GM18508 (cell line): ENCODE measurements around the gene MLIP.

Experiments
- ATAC-seq: cut with Tn5 transposase; IDR thresholded peaks from one replicate; pipeline ENCODE4 v1.9.1; 2021; ENCODE audit warnings: moderate number of reproducible peaks; ENCODE audit not compliant: insufficient read depth, unreplicated experiment

The MLIP gene

GRCh38 chr6:54096811-54097210, 14.4 kb upstream of the MLIP start:
- ATAC-seq, result no peak

DNA sequence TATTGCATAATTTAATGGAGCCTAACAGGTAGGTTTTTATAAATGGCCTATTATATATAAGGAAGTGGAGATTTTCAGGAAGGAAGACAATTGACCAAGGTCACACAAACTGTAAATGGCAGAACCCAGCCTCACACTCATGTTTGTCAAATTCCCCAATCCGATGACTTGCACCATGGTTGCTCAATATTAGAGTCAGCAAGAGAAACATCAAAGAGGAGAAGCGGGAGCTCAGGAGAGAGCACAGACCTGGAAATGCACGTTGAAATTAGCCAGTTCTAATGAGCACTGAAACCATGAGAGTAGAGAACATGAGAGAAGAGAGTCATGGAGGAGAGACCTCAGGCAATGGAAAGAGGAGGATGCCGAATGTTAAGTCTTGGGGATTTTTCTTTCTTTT, 13.5 kb upstream of the MLIP start:
- ATAC-seq, result no peak

- ATAC-seq, result no peak
These were observed 12.7 kb upstream of the MLIP start for GRCh38 chr6:54098450-54099044.

GRCh38 chr6:54099225-54099624, 12.0 kb upstream of the MLIP start:
- no peak for ATAC-seq

DNA sequence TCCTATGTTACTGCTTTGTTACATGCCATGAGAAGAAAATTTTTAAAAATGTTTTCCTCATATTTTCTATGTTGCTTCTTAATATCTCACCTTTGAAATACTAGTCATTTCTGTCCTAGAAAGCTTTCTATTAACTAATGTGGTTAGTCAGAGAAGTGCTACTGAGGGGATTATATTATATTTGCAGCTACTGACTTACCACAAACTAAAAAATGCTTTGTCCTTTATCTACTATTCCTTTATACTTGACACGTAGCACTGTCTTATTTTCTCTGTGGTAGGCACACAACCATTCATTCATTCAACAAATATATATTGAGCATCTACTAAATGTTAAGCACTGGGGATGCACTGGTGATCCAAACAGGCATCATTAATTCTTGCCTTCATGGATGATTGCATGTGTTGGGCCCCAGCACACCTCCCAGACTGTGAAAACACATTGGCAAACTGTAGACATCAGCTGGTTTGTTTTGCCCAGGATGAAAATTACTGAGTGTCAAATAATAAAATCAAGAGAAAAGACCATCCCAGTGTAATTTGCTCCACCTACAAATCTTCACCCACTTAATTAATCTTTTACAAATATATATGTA, 10.7 kb upstream of the MLIP start:
- ATAC-seq, result peak; percentile 98

DNA sequence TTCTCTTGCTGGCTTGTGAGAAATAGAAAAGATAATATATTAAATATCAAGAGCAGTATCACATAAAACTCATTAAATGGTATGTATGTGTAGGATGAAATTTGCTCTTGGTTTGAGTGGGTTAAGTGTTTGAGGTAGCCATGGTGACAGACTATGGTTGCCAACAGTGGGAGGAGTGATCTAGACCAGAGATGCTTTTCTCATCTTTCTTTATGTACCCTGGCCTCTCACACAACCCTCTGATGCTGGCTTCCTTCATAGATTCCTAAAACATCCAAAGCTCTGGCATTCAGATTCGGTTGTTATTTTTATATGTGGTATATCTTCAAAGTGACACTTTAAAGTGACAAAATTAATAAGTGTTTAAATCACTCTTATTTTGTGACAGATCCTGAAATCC, 9.0 kb upstream of the MLIP start:
- no peak for ATAC-seq

DNA sequence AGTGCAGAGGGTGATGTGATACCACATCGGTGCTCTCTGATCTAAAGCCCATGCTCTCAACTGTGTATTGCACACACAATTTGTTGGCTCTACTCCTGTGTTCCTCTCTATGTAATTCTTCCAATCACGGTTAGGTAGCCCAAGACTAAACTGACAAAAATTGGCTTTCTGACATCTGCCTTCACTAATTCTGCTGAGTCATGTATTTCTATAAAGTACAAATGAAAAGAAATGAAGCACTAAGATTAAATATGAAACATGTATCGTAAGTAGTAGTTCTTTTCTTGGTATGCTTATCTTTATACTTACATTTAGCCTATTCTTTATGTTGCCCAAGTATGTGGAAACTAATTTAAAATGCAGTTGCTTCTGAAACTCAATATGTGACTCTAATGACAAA, 7.7 kb upstream of the MLIP start:
- ATAC-seq, result no peak

DNA sequence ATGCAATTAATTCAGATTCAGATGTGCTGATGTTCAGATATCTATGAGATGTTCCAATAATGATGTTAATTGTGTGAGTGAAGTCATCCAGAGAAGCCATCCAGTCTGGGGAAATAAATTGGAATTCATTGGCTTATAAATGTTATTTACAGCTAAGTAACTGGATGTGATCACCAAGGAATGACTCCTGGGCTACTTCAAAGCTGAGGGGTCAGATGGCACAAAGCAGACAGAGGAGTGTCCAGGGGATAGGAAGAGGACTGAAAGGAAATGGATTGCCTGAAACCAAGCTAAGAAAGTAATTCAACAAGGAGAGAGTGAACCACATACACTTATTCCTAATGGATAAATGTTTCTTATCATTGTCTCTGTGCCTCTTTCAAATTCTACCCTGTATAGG, 4.5 kb upstream of the MLIP start:
- ATAC-seq, result no peak

DNA sequence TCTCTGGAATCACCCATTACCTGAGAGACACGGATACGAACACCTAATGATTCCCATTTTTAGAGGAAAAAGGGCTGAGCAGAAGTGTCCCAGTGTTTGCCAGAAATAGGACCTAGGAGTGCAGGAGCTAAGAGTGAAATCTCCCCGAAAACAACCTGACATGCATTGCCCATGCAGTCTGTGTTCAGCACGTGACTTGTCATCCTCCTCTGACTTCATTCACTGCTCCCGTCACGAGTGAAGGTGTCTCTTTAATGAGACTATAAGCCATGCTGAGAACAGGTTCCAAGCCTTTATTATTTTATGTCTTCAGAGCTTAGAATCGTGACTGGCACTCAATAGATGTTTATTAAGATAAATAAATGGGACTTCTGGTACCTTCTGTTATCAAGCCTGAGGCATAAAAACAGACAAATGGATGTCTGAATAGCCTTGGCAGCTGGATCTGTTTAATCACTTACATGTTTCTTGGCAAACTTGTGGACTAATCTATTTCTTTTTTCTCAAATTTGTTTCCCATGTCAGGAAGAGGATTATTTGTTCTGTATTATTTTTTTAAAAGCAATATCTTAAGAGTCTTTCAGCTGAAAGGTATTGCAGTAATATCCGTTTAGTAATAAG, 3.7 kb upstream of the MLIP start:
- ATAC-seq, result no peak

DNA sequence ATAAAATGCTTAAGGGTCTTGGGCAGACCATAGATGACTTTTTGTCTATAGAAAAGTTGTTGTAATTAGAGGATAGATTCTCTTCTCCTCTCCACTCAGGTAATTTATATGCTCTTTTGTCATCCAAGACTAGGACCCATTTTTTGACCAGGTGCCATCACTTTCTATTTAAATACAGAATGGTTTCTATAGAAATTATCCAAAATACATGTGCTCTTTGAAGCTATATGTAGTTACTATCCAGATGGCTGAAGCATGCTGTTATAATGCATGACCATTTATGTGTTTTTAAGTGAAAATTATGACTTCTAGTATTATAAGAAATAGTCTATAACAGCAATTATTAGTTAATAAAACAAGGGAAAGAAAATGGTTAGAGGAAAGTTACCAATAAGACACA, 3.0 kb upstream of the MLIP start:
- no peak for ATAC-seq

- no peak for ATAC-seq
These were observed 1.7 kb upstream of the MLIP start for GRCh38 chr6:54109586-54109985.

DNA sequence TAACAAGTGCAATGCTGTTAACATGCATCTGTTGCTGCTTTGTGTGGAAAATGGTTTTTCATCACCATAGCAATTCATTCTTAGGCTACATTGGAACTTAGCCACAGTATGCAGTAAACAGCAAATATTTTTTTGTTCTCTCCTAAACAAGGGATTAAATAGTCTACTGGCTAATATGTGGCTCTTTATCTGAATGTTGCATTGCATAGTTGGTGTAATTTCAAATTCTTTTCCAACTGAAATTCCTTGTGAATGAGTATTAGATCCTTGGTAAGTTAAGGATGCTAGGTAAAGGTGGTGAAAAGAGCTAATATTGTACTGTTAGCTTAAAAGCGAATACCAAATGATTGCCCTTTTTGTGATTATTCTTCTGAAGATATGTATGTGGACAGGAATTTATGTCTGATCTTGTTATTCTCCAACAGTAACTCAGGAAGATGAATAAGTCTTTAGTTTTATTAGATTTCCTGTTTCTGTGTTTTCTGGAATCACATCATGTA, 958 bp downstream of the MLIP start:
- no peak for ATAC-seq

DNA sequence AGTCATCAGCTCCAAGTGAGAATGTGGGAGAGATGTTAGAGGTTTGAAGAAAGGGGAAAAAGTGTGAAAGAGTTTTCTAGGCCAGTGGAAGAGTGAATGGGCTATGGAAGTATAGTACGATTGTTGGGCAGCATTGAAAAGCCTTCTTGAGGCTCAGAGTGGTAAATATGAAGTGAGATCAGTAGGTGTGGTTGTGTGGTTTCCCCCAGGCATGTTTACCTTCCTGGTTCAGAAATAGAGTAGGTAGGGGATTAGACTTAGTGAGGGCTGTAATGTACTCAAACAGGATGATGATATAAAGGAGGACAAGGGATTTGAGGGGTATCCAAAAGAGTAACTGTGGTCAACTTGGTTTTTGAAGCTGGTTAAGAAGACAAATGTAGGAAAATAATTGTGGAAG, 3.7 kb downstream of the MLIP start:
- no peak for ATAC-seq

GRCh38 chr6:54115966-54116365, 4.7 kb downstream of the MLIP start:
- ATAC-seq, result no peak

- ATAC-seq, result no peak
These were observed 6.9 kb downstream of the MLIP start for GRCh38 chr6:54118117-54118516.

GRCh38 chr6:54125493-54125892, 14.2 kb downstream of the MLIP start:
- no peak for ATAC-seq

DNA sequence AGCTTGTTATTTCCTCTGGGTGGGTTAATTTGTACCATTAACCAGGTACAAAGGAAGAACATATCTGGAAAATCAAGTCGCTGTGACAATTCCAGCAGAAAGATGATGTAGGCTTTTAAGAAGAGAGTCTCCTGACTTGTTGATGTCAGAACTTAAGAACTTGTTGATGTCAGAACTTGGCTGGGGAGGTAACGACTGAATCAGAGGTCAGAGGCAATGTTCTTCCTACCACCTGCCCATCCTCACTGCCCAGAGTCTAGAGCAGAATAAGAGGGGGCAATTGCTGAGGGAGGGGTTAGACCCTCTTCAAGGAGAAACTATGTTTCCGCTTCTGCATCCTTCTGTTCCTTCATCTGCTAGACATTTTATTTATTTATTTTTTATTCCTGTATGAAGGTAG, 18.9 kb downstream of the MLIP start:
- ATAC-seq, result no peak

DNA sequence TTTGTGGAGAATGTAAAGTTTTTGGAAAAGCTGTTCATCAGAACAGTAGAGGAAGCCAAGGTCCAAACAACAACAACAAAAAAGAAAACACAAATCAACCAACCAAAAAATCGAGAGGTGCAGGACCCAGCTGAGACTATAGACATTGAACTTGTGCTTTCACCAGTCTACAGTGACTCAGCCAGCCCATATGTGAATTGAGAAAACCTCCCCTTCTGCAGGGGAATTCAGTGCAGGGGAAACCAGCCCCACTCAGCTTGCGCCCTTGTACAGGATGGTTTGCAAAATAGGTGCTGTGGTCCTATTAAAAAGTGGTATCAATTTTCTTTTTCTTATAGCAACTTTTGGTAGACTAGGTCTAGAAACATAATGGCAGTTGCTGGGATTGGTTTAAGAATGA, 21.3 kb downstream of the MLIP start:
- ATAC-seq, result no peak

DNA sequence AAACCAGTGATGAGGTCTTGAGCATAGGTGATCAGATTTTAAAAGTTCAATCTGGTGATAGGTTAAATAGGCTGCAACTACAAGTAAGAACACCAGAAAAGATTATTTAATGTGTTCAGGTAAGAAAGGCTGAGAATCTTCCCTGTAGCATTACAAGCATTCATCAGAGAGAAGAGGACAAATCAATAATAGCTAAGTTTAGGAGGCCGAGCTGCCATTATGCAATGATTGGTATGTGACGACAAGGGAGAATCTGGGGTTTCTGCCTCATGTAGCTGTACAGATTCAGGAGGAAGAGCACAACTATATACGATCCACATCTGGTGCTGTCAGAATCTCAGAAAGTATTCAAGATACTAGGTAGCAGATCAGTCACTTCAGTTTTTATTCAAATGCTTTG, 21.9 kb downstream of the MLIP start:
- ATAC-seq, result no peak

GRCh38 chr6:54134935-54135334, 23.7 kb downstream of the MLIP start:
- ATAC-seq, result no peak

DNA sequence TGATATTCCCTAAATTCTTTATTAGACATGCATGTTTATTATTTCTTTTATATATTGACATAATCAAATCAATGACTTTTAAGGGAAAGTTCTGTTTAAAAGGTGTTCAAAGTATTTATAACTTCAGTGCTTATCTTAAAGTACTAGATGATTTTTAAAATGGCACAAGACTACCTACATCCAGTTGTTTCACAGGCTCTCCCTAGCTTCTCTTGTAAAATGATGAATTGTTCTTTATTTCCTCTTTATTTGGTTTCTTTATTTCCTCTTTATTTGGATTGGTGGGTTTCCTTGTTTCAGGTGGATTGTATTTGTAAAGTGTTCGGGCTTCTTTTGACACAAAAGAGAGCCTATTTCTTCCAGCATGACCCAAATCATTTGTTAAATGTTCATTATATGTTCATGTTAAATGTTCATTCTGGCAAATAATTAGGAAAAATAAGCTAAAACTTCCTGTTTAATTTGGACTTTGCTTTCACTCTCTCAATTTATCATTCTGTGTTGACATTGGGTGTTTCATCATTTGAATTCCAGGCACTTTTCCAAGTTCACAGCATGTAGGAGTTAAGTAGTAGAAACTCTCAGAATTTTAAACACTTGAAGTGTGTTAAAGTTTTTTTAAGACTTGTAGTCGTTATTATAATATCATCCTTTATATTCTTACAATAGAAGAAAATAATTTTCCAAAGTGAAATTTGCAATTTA, 24.6 kb downstream of the MLIP start:
- no peak for ATAC-seq
